Measurements from ENCODE around the gene RTL1.

DNA sequence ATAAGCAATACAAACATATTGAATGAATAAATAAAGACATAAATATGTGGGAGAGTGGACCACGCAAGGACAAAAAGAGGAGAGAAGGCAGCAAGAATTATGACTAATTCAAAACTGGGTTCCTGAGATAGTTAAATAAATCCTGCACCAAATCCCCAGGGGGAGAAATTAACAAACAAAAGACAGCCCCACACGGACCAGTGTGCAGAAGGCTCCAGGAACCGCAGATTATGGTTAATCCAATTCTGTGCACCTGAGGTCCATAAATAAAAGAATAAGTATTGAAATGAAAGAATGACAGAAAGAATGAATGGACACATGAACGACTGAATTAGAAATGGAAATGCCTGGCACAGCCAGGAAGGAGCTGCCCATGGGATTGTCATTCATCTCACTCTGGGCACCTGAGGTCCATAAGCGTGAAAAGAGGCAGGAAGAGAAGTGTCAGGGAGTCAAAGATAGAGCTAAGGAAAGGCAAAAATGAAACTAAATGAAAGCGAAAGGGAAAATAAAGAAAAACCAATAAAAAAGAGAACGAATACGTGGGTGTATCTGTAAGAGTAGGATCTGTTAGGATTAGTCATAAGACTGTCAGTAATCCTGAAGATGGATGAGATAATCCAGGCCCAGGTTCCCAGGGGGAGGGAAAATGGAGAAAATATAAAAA is 54.3 kb downstream of the RTL1 start:
- TF ChIP-seq POLR2A (IDR thresholded peaks at IDR 0.05; ENCODE audit: low read length) (no peak), GATA1 (IDR thresholded peaks at IDR 0.05; ENCODE audit: low read depth, low read length) (no peak)

Data from erythroblast (primary cell).